ENCODE results near the gene STK26.

- TF ChIP-seq CTCF (conservative IDR thresholded peaks at IDR 0.05; ENCODE audit: low read length): no peak
- no peak for TF ChIP-seq EZH2phosphoT487 (IDR thresholded peaks at IDR 0.05; ENCODE audit: borderline replicate concordance)
Observed at GRCh38 chrX:131975851-131976250, 47.3 kb upstream of the STK26 start.
